Activated naive CD4-positive, alpha-beta T cell treated with anti-CD3 and anti-CD28 coated beads, Interleukin-2, amount 50 U/mL, for 16 hours (primary cell): Measurements from ENCODE around the gene SMYD2.

ENCODE experiments used
- DNase-seq: peaks from one replicate; pipeline ENCODE4 v3.0.0-alpha.2; 2020

SMYD2 gene

GRCh38 chr1:214281021-214281719, at the start of gene SMYD2:
Gene SMYD2 (plus strand): TSS chr1:214281159. CDS start chr1:214281255, 96 bp downstream.
- peak; percentile 68 for DNase-seq

DNA sequence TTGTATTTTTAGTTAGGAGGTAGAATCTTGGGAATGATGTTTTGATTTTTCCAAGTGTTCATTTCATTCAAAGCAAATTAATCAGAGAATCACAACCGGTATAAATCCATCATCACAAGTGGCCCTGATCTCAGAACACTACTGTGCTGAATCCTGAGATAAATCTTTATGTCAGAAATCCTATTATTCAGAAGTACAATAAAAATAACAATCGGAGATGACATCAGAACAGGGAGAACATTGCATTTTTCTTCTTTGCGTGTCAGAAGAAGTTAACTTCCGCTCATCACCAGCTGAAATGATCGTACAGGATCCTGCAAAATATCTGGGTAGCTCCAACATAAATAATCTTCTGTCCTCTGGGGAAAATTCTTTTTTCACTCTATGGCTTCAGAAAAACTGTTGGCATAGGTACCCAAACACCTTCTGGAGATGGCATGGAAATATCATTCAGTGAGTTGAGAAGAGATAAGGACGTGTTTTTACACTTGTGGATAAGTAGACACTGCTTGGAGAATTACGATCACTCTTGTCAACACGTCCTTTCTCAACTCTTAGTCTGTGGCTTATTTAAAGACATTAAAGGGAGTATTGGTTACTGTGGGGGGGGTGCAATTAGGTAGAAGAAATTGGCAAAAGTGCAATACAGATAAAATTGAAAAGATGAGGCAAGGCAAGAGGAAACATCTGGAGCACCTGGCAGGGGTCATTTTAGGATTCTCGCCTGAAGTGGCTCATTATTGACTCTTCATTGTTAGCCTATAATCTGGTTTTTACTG, 46.9 kb upstream of the SMYD2 start:
- no peak for DNase-seq

GRCh38 chr1:214234635-214235025, 46.3 kb upstream of the SMYD2 start:
- no peak for DNase-seq

GRCh38 chr1:214236477-214236876, 44.5 kb upstream of the SMYD2 start:
- no peak for DNase-seq

DNA sequence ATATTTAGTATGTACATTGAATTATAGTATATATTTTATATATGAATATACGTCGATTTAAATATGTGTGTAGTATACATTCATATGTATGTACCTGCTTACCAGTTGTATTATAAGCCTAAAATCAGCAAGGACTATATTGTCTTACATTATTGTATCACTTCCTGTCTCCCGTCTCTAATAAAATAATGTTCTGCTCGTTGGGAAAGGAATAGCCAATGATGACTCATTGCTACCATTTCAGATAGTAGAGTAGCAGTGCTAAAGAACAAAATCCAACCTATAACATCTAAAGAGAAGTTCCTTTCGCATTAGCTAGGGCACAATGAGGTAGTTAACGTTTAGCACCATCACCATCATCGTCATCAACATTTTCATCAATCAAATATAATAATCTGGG, 39.9 kb upstream of the SMYD2 start:
- DNase-seq: no peak

DNA sequence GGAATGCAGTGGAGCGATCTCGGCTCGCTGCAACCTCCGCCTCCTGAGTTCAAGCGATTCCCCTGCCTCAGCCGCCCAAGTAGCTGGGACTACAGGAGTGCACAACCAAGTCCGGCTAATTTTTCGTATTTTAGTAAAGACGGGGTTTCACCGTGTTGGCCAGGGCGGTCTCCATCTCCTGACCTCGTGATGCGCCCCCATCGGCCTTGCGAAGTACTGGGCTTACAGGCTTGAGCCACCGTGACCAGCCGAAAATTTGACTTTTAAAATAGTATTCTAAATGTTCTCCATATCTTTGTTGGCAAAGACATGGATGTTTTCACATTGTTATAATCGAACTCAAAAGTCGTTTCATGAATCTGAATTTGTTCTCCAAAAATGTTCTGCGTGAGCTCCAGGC, 36.7 kb upstream of the SMYD2 start:
- no peak for DNase-seq

GRCh38 chr1:214244841-214245240, 36.1 kb upstream of the SMYD2 start:
- DNase-seq: no peak

GRCh38 chr1:214247501-214248041, 33.4 kb upstream of the SMYD2 start:
- DNase-seq: no peak

DNA sequence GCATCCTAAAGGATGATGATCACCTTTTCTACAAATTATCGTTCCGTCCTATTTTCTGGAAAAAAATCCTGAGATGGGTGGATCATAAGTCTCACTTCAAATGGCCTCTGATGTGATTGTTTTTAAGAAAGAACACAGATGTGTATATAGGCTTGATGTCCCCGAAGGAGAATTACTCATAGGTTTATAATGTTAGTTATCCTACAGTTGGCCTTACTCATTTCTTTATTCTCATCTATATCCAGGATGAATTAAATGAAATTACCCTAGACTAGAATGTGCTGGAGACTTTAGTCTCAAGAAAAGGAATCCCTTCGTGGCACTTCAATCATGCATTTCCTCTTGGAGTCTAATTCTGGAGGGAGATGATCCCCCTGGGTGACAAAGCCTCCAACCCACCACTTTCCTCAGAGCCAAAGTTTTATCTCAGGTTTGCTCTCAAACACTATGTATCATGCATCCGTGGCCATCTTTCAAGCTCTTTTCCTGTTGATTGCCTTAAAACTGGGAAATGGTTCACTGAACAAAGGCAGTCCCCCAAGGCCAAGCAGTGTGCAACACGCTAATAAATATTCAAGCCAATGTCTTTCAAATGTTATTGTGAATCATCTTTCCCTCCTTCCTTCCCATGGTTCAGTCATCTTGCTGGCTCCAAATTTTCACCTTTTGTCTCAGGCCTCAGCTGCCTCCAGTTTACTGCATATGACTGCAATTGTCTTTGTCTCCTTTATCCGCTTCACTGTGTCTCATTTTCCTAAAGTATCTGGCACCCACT, 32.5 kb upstream of the SMYD2 start:
- DNase-seq: no peak

DNA sequence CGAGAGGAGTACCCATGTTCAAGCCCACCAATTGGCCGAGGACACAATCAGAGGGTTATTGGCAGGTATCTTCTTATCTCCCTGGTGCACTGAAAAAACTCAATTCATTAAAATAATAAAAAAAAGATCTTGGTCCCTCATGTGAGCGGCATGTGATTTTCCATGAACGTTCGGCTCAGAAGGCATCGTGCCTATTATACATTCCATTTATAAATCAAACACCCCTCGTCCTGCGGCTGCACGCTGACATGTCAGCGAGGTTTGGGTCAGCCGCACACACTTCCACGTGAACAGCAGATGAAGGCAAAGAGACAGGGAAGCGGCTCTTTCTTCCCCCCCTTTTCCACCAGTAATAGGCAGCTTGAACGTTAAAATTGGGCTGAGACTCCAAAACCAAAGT, 31.3 kb upstream of the SMYD2 start:
- no peak for DNase-seq

DNA sequence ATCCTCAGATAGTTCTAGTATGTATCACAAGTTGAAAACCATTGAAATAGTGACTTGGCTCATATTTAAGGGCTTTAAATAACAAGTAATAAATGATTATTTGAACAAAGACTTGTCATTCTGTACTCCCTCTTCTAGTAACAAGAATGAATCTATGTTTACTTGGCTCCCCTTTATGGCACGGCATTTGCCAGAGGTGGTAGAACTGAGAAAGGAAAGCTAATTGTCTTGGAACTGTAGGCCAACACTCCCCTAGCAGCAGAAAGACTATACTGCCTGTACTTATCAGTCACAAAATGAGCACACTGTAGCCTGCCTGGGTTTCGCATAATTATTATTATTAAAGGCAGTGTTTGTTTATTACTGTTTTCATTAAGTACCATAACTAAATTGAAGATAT, 29.6 kb upstream of the SMYD2 start:
- DNase-seq: no peak

DNA sequence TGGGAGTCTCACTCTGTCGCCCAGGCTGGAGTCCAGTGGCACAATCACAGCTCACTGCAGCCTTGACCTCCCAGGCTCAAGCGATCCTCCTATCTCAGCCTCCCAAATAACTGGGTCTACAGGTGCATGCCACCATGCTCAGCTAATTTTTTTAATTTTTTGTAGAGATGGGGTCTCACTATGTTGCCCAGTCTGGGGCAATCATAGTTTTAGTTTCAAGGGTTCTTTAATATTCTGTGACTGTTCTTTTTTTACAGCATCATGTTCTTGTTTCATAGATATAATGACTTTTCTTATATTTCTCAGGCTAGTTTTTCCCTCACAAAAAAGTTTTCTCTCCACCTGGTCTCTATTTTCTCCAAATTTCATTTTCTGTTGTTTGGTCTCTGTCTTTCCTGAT, 25.4 kb upstream of the SMYD2 start:
- no peak for DNase-seq

DNA sequence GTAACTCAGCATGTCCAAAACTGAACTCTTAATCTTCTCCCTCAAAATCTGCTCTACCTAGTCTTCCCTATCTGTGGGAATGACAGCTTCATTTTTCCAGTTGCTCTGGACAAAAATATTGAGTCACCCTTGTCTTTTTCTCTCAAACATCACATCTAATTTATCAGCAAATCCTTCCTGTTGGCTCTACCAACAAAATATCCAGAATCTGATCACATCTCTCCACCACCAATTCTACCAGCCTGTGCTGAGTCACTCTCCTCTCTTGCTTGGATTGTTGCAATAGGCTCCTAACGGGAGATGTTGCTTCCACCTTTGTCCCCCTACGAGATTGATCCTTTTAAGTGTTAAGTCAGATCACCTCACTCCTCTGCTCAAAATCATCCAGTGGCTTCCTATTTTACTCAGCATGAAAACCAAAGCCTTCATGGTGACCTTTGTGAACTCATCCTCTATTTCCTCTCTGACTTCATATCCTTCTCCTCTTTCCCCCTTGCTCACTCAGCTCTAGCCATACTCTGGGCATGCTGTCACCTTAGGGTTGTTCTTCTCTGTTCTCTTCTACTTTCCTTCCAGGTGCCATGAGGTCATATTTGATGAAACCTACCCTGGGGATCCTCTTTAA, 21.5 kb upstream of the SMYD2 start:
- DNase-seq: no peak

DNA sequence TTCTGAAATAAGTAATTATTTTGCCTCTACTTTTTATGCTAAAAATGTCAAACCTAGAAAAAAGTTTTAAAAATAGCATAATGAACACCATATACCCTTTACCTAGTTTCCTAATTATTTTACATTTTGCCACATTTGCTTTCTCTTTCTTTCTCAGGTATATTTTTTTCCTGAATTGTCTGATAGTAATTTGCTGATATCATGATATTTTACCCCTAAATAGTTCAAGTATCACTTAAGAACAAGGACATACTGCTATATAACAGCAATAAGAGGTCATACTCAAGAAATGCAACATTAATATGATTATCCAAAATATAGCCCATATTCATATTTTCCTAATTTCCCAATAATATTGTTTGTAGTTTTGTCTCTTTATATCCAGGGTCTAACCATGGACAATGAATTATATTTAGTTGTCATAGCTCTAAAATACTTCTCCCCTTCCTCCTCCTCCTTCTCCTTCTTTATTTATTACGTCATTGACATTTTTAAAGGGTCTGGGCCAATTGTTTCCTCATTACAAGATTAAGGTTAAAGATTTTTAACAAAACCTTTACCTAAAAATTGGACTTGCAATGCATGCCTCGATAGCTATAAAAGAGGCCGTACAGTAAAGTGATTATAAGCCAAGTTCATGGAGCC, 20.3 kb upstream of the SMYD2 start:
- no peak for DNase-seq

DNA sequence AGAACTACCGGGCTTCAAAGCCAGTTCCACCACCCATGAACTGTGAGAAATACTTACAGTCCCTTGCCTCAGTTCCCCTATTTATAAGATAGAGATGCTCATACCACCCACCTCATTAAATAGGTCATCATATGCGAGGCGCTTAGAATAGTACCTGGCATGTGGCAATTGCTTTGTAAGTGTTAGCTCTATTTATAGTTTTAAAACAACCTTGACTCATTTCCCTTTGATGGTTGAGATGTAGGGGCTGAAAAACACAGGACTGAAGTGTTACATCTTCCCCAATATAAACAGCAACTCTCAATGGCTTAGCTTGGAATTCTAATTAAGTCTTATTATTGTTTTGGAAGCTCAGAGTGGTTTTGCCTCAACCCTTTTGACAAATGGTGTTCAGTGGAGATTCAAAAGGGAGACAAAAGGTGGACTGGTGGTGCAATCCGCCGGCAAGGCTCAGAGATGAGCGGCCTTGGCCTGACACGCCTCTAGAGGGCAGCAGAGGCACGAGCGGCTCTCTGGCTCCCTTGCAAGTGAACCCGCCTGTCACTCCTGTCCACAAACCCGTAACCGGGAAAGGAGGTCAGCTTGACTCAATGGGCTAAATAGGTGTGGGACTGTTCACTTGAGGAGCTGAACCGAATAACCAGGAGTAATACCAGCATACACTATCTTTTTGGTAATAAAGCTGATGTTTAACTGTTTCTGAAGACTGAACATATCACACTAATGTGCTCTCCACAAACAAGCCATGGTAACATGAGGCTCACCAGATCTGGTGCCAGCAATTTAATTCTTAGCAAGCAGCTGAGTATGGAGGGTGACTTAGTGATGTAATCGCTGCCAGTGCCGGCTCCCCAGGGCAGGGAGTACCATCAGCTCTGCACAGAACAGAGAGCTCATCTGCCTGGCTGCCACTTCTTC, 19.5 kb upstream of the SMYD2 start:
- DNase-seq: peak; percentile 80

DNA sequence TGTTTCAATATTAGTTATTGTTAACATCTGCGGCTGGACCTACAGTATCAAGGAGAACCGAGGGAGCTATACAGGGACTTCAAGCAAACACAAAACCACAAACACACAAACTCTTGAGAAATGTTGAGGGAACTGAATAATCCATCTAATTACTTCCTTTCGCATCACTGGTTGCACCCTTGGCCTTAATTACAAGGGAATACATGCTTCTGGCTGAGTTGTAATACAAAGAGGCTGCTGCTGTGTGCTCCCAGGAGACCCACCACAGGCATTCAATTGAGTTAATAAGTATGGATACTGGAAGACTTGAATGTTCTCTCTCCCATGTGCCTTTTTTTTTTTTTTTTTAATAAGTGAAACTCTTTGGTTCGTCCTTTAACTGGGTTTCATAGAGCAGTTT, 16.8 kb upstream of the SMYD2 start:
- DNase-seq: no peak

DNA sequence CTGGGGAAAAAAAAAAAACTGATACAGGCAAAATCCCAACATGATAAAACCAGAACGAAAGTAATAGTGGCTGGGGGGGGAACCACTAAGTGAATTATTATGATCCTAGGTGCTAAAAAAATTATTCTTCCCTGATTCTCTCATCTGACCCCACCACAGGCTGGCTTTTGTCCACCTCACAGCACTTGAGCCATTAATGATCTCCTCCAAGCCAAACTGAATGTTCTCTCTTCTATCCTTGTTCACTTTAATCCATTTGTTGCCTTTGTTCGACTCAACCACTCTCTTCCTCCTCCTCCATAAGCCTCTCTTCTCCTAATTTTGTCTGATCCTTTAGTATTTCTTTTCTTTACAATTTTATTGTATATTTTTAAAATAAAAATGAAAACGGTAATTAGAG, 16.0 kb upstream of the SMYD2 start:
- DNase-seq: no peak

DNA sequence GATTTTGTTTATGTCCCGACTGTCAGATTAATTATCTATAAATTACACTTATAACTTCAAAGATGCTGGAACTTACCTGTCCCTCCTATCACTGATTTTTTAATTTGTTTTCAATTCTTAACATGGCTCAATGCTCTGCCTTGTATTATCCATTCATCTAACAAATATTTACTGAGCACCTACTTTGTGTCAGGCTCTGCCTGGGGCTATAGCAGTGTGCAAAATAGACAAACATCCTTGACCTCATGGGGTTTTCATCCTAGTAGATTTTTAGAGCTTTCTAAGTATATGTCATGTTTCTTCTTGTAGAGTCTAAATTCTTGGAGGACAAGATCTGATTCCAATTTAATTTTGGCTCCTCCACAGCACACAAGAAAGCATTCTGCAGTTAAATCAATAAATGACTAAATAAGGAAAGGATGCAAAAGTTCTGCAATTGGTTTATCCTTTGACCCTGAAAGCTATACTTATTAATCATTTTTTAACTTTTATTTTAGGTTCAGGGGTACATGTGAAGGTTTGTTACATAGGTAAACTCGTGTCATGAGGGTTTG, 10.8 kb upstream of the SMYD2 start:
- DNase-seq: no peak

DNA sequence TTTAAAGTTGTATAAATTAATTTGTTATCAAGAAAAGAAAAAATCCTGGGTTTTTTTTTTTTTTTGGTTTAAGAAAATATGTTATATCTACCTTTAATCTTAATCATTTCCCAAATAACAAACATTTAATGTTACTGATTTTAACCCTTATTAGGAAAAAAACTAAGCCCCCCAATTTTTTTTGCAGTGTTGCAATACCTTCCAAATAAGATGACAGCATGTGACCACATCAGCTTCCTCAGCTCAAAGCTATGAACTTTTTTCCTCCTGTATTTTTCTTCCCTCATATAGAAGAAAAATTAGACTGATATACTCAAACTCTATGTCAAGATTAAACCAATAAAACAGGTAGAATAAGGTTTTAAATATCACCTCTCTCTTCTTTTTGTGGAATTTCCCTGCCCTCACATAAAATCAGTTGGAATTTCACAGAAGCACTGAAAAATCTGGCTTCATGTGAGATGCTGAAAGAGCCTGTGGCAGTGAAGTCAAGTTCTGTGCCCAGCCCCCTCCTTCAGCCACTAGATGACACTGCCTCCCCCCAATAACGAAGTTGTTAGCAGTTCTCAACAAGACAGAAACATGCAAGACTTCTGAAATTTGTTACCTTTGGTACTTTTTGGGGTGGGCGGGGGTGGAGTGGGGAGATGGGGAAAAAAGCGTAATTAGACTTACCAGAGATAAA, 9.6 kb upstream of the SMYD2 start:
- no peak for DNase-seq

DNA sequence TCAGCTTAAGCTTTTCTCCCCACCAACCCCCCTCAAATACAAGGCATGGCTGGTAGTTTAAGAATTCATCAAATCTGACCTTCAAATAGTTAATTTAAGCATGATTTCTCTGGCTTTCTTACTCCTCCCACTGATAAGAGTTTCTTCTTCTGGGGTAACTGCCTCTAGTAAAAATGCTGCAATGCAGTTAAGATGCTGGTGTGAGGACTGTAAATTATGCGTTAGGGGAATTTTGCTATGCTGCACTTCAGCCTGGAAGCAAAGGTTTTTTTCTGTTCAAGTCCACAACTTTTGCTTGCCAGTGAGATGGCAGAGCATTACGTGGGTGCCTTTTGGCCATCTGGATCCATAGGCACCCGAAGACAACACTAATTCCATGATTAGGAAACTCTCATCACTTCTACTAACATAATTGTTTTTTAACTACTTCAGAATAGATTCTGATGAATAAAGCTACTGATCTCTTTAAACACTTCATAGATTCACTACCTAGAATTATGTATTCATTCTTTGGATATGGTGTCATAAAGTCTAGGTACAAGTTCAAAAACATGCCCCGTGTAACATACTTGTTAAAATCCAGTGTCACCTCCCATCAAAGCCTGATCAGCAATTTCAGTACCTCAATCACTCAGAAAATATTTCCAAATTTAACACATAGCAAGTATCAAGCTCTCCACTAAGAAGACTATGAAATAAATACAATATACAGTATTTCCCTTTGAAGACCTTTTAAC, 8.8 kb upstream of the SMYD2 start:
- no peak for DNase-seq
